Lower leg skin (tissue), 3 donors: ENCODE measurements around the gene TCERG1L.

Experiments used
- CTCF ChIP-seq, 3 donors: fragments of 450-650 bp; IDR thresholded peaks; one replicate each; pipeline ENCODE4 v1.5.1; 2016; ENCODE audit warnings: antibody characterized with exemption in 3 of 3, mild to moderate bottlenecking in 3 of 3, moderate library complexity in 2 of 3
- POLR2A ChIP-seq, 2 donors: fragments of 450-650 bp; IDR thresholded peaks; one replicate each; pipeline ENCODE4 v1.6.1; 2016 to 2017; ENCODE audit warnings: antibody characterized with exemption in 2 of 2, mild to moderate bottlenecking in 1 of 2, moderate library complexity in 1 of 2

GRCh38 chr10:131187274-131187673 is 124.2 kb downstream of the TCERG1L start:
- no peak for TF ChIP-seq CTCF (IDR thresholded peaks at IDR 0.05)
- TF ChIP-seq POLR2A (IDR thresholded peaks at IDR 0.05) = no peak
